Fibroblast of mammary gland (primary cell): ENCODE results near the gene FLRT1.

Source experiments
- DNase-seq: peaks from one replicate; pipeline ENCODE4 v3.0.0-alpha.2; 2010; ENCODE audit warnings: low read depth
- H3K4me3 ChIP-seq: 2 replicates; pipeline ENCODE4 v1.5.1; 2011; ENCODE audit warnings: low read depth, mild to moderate bottlenecking, low read length, moderate library complexity; ENCODE audit not compliant: control insufficient read depth
- TF ChIP-seq, protein P1 (sequence below): conservative IDR thresholded peaks from 2 replicates; pipeline ENCODE4 v1.5.1; 2011; ENCODE audit warnings: low read depth, low read length, inconsistent platforms; ENCODE audit not compliant: control insufficient read depth, insufficient read depth

Gene FLRT1

DNA sequence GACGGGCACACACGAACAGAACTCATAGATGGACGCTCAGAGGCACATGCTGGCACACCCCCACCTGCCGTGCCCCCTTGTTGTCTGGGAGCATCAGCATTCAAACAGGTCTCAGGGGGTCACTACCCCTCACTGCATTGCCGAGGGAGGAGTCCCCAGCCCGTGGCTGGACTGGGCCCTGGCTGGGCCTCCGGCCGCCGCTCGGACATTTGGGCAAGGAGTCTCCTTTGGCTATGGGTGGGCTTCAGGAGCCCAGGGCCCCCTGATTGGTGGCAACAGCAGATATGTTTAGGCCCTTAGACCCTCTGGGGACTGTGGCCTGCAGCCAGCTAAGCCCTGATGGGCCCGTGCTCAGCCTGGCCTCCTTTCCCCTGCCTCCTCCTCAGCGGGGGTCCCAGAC is 41.9 kb downstream of the FLRT1 start:
- DNase-seq, result no peak
- TF ChIP-seq, protein P1, sequence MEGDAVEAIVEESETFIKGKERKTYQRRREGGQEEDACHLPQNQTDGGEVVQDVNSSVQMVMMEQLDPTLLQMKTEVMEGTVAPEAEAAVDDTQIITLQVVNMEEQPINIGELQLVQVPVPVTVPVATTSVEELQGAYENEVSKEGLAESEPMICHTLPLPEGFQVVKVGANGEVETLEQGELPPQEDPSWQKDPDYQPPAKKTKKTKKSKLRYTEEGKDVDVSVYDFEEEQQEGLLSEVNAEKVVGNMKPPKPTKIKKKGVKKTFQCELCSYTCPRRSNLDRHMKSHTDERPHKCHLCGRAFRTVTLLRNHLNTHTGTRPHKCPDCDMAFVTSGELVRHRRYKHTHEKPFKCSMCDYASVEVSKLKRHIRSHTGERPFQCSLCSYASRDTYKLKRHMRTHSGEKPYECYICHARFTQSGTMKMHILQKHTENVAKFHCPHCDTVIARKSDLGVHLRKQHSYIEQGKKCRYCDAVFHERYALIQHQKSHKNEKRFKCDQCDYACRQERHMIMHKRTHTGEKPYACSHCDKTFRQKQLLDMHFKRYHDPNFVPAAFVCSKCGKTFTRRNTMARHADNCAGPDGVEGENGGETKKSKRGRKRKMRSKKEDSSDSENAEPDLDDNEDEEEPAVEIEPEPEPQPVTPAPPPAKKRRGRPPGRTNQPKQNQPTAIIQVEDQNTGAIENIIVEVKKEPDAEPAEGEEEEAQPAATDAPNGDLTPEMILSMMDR, result no peak

DNA sequence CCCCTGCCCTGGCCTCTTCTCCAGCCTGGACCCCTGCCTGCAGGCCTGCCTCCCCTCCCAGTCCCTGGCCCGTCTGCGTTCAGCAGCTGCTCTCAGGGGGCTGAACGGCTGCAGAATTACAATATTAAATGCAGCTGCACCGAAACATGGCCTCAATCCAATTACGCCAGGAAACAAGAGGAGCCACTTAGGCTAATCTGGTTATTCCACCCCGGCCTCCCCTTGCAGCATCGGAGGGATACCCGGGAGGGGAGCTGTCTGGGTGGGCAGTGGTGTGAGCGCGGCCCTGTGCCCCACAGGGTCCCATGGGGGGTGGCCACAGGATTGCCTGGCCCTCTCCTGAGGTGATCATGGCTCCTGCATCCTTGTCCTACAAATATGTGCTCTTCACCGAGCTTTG is 42.6 kb downstream of the FLRT1 start:
- no peak for DNase-seq
- H3K4me3 ChIP-seq, result no peak overlapping the region
- TF ChIP-seq, protein P1, result no peak

More for the DNA sequence above, 41.9 kb downstream of the FLRT1 start:
- H3K4me3 ChIP-seq, result no peak overlapping the region

DNA sequence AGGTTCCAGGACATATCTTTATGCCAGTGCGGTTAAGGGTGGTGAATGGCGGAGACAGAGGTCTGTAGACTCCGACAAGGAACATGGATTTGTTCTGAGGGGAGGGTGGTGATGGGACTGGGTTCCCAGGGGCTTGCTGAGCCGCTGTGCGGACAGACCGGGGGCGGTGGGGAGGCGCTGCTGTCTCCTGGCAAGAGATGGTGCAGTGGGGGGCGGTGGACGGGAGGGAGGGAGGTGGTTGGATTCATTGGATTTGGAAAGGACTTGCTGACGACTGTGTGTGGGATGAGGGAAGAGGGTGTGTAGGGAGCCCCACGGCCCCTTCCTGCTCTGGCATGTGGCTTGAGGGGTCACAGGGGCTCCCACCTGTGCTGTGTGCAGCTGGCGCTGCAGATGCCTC is 43.2 kb downstream of the FLRT1 start:
- no peak overlapping the region for H3K4me3 ChIP-seq
- DNase-seq, result no peak
- TF ChIP-seq, protein P1, result no peak

DNA sequence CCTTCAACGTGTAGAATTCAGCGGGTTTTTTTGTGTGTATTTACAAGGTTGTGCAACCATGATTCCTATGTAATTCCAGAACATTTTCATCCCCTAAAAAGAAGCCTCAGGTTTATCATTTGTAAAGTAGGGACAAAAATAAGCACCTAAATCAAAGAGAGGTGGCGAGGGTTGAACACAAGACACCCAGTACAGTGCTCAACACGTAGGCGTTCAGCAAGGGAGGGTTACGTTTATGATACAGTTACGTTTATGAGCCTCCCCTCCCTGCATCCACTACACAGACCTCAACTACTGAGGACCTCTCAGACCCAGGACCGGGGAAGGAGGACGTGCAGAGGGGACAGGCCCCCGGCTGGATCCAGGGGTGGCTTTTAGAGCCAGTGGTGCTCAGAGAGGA is 44.7 kb downstream of the FLRT1 start:
- TF ChIP-seq, protein P1, result no peak
- no peak overlapping the region for H3K4me3 ChIP-seq
- DNase-seq, result no peak

DNA sequence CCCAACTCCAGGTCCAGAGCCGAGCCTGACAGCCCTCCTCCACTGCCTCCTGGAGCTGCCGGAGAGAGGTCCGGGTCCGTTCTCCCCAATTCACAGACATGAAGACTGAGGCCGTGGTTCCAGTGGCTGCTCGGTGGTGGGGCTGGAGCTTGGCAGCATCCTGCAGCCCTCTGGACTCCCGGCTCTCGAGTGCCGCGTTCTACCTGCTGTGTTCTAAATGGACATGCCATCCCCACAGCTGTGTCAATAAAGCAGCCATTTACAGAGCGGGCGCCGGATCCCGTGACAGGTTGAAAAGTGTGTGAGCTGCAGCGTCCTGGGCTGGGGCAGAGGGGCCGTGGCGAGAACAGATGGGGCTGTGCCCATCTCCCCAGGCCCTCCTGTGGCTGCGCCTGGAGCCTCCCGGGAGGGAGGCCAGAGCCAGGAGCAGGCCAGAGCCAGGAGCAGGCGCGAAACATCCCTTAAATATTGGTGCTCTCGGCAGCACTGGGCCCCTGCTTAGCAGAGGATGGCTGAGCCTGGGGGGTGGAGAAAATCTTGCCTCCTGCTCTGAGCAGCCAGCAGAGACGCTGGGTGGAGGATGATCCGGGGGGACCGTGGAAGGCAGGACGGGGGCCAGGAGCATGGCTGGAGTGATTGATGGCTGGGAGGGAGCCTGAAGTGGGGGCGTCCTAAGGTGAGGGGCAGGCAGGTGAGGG is 46.2 kb downstream of the FLRT1 start:
- H3K4me3 ChIP-seq, result no peak overlapping the region
- TF ChIP-seq, protein P1, result no peak
- no peak for DNase-seq

DNA sequence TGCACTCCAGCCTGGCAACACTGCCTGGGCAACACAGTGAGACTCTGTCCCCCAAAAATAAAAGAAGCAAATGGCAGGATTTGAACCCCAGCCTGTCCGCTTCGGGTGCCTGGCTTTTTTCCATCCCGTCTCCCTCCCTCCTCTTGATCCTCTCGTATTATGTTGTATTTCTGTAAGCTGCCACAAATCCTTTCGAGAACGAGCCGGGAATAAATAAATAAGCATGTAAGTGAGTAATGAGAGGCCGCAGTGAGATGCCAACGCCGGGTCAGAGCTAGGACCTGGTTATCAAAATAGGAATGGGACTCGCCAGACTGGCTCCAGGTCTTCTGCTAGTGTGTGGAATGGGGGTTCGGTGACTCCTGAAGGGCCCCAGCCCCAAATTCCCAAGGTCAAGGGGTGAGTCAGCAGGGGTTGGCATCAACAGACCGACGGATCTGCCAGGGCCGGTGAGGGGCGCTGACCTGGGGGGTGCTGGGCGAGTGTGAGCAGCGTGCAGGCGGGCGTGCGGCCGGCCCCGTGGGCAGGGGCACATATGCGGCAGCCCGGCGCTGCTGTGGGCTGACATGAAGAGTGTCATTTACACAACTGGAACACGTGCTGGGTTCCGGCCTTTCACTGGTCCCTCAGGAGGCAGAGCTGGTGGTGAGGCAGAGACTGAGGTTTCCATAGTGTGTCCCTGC is 47.8 kb downstream of the FLRT1 start:
- DNase-seq, result no peak
- TF ChIP-seq, protein P1, result no peak
- H3K4me3 ChIP-seq, result no peak overlapping the region
